Stimulated activated CD4-positive, alpha-beta T cell treated with anti-CD3 and anti-CD28 coated beads, Interleukin-15, amount 100 ng/mL, for 24 hours (primary cell): ENCODE results near the gene WASHC3.
"Not testable (repeated sequence)": the region's sequence is repeated elsewhere in the genome, so short reads cannot be mapped to it uniquely, and the experiment has no call there.

Experiments
- DNase-seq: peaks from one replicate; pipeline ENCODE4 v3.0.0-alpha.2; 2020

WASHC3 gene

DNA sequence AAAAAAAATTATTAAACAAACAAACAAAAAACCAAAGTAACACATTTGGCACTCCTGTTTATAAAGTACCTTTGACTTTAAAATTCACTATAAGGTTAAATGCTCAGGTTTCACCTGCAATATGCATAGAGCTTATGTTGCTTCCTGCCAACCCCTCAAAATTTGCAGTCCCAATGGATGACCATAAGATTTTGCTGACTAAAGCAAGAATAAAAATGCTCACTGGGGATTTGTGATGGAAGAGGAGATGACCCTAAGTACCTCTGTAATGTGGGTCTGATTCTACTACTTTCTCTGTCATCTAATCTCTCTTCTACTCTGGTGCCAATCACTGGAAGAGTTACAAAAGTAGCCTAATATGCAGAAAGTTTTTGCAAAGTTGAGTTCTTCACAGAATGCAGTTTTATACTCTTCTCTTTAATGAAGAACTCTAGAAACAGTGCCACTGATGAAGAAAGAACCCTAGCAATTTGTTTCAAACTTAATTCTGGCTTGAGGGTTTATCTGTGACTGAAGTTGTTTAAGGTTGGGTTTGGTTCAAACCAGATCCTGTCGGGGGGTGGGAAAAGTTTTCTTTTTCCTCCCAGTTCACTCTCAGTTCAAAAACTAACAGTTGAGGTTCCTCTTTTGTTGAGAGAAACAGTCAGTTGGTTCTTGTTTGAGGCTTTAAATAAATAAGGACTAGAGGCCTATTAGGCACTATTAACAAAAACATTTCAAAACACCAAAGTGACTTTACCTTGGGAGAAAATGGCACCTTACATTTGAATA, 10.9 kb downstream of the WASHC3 start:
- DNase-seq: no peak

DNA sequence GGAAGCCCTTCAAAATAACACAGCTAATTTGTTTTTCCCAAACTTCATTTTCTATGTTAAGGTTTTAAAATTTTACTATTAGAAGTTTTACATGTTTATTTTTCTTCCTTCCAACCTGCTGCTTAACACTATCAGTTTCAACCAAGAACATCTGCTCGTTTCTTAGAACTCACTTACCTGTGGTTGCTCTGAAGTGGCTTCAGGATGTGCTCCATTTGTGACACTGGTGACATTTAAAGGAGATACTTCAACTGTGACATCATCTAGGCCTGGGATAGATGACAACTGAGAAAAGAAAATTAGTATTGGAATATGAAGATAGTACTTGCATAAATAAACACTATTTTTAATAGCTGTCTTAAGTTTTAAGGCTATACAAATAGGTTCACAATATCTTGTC, 17.9 kb downstream of the WASHC3 start:
- DNase-seq: no peak

DNA sequence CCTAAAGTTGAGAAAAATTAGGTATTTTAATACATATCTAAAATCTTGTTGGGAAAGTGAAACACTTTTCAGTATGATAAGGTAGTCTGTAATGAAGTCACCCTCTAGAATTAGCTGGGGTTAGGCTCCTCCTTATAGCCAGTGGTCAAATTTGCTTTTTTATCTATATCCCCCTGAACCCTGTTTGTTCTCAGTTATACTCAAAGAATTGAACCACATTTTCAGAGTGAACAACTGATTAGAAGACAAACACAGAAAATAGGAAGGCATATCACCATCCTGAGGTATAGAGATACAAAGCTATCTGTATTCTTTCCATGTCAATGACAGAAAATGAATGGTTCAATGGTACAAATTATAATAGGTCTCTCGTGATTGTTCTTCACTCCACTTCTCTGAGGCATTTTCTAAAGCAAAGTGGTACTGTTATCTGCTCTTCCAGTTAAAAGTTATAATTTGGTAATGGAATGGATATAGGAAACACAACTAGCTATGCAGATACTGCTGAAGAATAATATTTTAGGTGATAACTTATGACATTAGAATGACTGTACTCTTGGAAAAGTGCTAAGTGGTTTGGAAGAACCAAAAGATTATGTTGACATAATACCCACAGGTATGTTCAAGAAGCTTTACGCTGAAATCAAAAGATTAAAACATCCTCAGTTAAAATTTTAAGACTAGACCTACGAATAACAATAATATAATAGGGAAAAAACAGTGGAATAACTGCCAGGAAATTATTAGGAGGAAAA, 27.6 kb downstream of the WASHC3 start:
- no peak for DNase-seq

DNA sequence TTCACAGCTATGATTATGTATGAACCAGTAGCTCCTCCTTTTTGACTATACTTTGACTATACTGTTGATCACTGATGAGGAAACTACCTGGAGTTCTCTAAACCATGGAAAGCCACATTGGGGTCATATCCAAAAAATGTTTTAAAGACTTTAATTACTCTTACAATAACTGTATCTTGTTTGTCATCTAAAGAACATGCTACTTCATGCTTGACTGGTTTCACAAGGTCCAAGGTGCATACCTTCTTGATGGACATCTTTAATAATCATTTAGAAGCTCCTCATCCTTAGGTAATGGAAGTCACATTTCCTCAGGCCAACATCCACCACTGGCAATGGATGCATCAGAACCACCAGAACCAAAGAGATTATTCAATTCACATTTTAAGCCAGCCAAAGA, 29.9 kb downstream of the WASHC3 start:
- no peak for DNase-seq

DNA sequence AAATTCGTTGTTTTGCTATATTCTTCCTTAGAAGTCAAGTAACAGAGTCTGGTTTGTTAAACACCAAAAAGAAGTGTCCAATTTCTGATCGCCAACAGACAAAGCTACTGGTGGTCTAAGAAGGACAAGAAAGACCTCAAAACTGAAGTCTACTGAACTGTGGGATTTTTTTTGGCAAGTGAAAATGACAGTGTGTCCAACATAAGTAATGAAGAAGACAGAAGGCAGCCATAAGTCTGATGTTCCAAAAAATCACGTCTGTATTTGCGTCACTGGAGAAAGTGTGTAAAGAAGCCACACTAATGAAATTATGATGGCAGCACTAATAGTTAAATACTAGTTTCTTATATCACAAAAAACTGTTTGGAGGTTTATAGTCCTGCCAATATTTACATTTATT, 32.6 kb downstream of the WASHC3 start:
- DNase-seq: no peak

DNA sequence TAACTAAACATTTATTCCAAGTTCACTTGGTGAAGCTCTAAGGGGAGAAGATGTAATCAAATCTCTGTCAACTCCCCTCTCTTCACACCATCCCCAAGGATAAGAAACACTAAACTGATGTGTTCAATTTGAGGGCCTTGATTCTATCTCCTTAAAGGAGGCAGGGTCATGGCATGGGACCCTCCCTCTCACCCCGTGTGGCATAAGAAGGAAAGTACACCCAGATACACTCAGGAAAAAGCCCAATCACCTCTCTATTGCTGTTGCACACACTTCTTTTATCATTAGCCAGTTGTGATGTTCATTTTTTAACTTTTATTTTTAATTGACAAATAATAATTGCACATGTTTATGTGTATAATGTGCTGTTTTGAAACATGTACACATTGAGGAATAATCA, 35.1 kb downstream of the WASHC3 start:
- DNase-seq: no peak

DNA sequence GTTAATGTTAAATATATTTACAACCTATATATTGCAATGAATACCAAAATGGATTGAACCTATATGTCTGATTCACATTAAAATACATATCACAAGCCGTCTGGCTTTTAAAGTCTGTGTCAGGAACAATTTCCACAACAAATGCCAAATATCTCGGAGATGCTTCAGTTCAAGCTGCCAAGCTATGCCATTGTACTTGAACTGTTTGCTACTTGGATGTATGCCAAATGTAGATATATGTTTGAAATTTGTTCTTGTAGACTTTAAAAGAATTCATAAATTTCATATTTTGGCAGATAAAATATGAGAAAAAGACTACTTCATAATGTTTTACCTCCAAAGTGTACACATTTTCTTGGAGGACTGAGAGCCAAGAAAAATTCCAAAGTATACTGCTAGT, 37.0 kb downstream of the WASHC3 start:
- no peak for DNase-seq

DNA sequence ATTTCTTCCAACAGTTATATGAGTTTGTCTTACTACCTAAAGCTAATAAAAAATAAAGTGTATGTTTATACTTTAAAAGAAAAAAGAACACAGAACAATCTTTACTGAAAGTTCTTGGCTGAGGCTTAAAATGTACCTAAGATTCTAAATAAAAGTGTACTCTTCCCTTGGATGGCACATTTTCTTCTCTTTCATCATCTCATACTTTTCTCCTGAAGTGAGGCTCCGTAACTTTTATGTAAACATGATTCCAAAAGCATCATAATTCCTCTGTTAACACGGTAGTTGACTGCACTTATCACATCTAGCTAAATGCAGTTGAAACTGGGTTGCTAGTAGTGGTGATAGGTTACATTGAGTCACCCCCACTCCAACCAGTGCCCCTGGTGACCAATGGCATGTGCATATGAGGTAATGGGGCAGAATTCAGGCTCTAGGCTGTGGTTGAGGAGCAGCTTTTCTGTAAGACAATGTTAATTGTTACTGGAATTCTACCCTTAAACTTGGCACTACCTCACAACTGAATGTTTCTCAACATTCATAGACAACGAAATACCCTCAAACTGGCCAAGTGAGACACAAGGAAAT, 38.4 kb downstream of the WASHC3 start:
- DNase-seq: no peak

DNA sequence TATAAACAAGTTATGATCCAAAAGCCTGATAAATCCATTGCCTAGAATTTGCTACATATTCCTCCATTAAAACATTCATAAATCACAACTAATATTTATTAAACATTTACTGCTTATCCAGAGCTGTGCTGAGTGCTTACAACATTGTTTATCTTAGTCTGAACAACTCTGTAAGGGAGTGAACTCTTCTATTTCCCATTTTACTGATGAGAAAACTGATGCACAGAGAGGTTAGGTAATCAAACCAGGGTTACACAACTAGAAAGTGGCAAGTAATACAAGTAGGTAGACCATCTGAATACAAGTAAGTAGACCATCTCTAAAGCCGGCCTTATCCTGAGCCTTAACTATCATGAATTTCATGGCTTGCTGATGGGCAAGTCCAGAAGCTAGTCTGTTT, 39.5 kb downstream of the WASHC3 start:
- no peak for DNase-seq

DNA sequence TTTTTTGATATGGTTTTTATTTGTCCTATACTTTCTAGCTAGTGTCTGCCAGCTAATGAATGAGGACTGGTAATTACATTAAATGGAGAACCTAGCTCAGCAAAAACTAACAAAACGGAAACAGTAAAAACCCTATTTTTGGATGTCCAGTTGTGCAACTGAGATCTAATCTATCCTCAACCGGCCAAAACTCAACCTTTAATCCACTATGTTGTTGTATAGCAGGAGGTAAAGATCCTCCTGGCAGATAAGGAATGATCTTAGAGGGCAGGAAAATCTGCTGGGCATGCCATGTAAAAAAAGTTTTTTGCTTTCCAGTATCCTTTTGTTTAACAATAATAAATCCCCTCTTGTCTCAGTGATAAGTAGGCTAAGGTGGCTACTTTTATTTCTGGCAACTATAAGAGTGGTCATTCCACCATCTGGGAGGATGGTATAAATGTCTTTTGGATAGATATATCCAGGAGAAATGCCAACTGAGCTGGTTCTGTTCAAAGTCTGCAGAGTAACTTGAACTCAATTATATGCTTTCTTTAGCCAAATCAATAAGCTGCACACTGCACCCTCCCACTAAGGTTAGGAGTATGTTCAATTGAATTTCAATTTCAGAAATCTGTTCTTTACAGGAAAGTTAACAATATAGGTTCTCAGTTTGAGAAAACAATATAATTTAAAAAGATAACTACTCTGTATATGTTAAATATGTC, 40.1 kb downstream of the WASHC3 start:
- DNase-seq: no peak

DNA sequence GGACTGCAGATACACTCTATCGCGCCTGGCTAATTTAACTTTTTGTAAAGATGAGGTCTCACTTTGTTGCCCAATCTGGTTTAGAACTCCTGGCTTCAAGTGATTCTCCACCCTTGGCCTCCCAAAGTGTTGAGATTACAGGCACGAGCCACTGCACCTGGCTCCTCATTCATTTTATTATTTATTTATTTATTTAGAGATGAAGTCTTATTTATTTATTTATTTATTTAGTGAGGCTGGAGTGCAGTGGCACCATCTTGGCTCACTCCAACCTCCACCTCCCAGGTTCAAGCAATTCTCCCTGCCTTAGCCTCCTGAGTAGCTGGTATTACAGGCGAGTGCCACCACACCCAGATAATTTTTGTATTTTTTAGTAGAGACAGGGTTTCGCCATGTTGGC, 43.2 kb downstream of the WASHC3 start:
- not testable (repeated sequence) for DNase-seq

DNA sequence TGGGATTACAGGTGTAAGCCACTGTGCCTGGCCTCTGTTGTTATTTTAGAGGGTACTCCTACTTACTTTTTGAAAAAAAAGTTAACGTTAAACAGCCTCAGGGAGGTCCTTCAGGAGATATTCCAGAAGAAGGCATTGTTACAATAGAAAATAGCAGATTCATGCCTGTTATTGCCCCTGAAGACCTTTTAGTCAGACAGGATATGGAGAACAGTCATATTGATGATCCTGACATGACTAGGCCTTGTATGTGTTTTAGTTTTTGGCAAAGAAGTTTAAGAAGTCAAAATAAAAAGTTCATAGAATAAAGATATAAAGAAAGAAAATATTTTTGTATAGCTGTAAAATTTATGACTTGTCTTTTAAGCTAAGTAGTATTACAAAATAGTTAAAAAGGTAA, 45.3 kb downstream of the WASHC3 start:
- DNase-seq: no peak

DNA sequence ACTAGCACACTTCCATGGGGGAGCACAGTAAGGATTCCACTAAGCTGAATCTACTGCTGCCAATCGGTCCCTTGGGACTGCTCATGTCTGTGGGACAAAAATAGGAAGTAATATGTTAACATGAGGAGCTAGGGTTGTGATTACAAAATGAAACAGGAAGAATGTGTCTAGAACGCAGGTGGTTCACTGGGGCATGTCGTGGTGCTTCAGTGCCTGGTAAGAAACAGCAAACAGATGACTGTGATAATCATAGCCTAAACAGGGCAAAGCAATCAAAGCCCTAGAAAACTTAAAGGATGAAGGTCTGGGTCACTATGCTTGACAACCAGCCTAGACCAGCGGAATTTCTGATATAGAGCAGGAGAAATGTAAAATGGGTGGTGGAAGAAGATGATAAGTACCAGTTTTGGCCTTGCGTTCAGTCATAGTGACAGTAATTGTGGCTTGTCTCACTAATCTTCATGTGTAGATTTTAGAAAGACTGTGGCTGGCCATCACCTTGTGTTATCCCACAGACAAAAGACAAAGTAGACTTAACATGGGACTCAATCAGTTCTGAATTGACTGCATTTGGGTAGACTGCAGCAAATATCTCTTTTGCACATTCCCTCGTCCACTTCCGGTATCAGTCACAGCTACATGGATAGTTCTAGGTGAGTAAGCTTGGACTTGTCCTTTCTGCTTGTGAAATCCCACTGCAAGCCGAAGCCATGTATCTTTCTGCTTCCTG, 51.4 kb downstream of the WASHC3 start:
- DNase-seq: no peak

DNA sequence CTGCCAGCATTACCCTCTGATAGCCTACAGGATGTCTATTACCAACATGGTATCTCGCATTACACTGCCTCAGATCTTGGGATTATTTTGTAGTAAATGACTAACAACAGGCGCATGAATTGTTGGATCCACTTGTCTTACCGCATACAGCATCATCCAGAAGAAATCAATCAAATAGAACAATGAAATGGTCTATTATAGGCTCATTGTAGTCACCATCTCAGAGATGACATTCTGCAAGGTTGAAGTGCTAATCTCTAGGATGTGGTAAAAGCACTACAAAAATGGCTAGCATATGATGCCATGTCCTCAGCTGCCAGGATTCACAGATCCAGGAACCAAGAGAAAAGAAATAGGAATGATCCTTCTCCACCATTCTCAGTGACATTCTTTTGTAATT, 52.0 kb downstream of the WASHC3 start:
- no peak for DNase-seq

DNA sequence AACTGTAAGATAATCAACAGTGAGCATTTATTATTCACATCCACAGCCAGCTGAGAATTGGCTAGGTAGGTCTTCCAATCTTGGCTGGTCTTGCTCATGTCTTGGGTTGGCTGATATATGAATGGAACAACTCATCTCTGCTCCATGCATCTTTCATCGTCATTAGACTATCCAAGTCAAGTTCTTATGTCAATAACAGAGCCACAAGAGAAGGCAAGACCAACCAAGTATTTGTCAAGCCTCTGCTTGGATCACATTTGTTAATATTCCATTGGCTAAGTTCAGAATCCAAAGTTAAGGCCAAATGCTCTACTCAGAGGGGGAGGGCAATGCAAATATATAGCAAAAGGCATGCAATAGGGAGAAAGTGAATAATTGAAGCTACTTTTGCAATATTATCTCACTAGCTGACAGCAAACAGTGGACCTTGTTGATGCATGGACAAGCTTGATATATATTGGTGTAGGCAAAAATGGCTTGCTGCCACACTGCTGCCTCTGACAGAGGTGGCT, 53.1 kb downstream of the WASHC3 start:
- no peak for DNase-seq

DNA sequence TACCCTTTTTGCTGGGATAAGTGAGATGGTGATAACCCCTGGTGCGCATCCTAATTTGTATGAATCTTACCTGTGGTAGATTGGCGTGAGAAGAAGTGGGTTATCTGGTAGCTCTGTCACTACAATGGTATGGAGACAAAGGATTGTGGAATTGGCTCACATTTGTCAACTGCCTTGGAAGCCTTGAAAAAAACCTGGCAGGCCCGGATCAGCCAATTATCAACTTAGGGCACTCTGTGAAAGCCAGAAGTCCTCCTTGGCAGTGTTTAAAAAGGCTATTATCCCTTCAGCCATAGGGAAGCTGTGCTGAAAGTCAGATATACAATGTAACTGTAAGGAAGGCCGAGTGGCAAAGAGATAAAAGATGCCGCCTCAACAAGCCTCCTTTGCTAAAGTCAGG, 56.5 kb downstream of the WASHC3 start:
- no peak for DNase-seq

DNA sequence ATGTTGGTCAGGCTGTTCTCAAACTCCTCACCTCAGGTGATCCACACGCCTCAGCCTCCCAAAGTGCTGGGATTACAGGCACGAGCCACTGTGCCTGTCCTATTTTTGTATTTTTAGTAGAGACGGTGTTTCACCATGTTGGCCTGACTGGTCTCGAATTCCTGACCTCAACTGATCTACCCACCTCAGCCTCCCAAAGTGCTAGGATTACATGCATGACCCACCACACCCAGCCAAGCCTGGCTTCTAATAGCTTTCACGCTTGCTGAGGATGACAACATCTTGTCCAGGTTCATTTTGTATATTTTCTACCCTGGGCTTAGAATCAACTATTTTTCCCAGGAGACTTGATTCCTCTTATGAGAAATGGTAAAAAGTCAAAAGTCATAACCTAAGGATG, 64.7 kb downstream of the WASHC3 start:
- no peak for DNase-seq

DNA sequence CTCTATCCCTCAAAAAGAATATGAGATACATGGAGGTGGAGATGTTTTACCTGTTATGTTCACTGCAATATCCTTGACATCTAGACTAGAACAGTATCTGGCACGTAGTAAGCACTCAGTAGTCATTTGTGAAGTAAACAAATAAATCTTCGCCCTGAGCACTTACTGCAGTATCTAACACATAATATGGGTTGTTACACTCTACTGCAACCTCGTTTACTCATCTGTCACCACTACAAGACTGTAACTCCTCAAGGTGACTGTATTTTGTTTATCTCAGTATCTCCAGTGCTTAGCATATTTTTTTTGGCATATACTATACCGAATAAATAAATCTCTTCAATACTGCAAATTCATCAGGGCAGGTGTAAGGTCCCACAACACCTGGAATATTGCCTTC, 66.1 kb downstream of the WASHC3 start:
- no peak for DNase-seq

DNA sequence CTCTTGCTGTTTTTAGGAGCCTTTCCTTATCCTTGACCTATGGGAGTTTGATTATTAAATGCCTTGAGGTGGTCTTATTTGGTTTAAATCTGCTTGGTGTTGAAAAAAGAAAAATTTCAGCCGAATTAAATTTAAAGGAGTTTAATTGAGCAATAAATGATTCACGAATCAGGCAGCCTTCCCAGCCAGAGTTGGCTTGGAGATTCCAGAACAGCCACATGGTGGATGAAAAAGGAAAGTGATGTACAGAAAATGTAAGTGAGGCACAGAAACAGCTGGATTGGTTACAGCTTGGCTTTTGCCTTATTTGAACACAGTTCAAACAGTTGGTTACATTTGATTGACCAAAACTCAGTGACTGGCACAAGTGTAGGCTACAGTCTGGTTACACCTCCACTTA, 69.7 kb downstream of the WASHC3 start:
- no peak for DNase-seq

DNA sequence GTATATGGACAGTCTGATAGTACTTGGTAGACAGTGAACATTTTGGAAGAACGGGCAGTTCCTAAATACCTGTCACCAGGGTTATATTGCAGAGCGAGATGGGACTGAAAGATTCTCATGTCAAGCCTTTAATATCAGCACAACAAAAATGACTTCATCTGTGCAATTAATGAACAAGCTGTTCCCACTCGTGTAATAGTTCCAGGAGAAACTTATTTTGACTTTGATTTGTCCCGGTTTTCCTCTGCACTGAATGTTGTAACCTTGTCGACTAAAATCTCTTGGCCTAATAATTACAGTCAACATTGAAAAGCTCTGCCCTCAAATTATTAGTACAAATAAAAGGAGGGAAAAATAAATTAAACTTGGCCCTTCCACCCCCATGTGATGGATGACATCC, 79.5 kb downstream of the WASHC3 start:
- DNase-seq: no peak

DNA sequence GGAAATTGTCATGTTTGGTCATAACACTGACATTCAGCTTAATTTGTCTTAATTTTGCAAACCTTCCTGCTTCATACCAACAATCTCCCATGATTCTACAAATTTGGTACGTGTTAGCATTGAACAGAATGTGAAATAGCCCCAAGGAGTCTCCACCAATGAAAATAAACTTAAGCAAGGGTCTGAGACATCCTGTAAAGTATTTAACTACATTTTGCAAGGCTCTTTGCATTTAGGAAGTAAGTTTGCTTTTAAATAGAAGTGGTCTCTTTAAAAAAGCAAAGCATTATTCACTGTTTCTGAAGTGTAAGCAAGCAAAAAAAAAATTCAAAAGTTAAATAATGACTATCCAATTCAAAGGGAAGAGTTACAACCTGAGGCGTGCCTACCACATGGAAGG, 79.9 kb downstream of the WASHC3 start:
- no peak for DNase-seq

DNA sequence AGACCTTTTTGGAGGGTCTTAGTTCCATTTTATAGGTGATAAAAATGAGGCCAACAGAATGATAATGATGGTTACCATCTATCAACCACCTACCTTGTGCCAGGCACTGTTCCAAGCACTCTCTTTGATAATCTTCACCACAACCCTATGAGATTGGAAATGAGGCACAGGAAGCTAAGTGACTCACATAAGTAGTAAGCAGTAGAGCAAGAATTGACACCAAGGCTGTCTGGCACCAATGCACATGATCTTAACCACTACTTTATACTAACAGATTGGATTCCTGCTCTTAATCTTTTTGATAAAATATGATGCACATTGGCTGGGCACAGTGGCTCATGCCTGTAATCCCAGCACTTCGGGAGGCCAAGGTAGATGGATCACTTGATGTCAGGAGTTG, 93.0 kb downstream of the WASHC3 start:
- no peak for DNase-seq

DNA sequence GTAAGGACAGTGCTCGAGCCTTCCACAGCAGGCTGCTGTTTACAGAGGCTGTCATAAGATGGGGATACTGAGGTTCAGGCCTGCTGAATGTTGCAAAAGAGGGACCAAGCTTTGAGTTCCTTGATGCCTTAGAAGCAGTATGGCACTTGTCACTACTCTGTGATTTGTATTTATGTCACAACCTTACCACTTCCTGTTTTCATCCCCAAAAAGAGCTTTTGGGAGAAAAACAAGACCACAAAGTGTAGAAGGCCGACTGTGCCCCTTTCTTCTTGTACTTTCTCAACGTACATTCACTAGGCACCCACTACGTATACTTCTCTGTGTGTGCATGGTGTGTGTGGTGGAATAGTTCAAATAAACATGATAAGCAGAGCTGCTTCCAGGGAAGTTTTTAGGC, 94.3 kb downstream of the WASHC3 start:
- no peak for DNase-seq
